K562 (cell line): ENCODE measurements around the gene IL27RA. TPM values are rescaled to one million over a fixed set of nuclear protein-coding genes. Genes with fewer than 3 reads are reported as not detected.

Source experiments
- CAMTA2 ChIP-seq: fragments of 250-450 bp; sonication (Bioruptor Pico); conservative IDR thresholded peaks from 2 replicates; pipeline ENCODE4 v1.5.1; 2022
- CHD1 ChIP-seq: fragments of 200-600 bp; sonication (generic); IDR thresholded peaks from one replicate; pipeline ENCODE4 v1.6.1; 2012; ENCODE audit warnings: mild to moderate bottlenecking, moderate library complexity, low read length, inconsistent platforms
- FIP1L1 ChIP-seq: fragments of 200-400 bp; formaldehyde crosslinking; IDR thresholded peaks from 2 replicates; pipeline ENCODE4 v1.6.1; 2018; ENCODE audit warnings: mild to moderate bottlenecking, low read depth, low read length; ENCODE audit not compliant: poor library complexity, severe bottlenecking
- IRF1 ChIP-seq: sonication (generic); formaldehyde crosslinking; IDR thresholded peaks from 2 replicates; pipeline ENCODE4 v1.8.0; 2022; ENCODE audit warnings: missing genetic modification reagents, mild to moderate bottlenecking, borderline replicate concordance
- PHF20 ChIP-seq: fragments of 450-650 bp; IDR thresholded peaks from 2 replicates; pipeline ENCODE4 v1.6.1; 2018; ENCODE audit not compliant: partially characterized antibody
- SMC3 ChIP-seq: conservative IDR thresholded peaks from 2 replicates; pipeline ENCODE4 v1.6.1; 2011; ENCODE audit warnings: low read depth, low read length, improper control_type of control experiment; ENCODE audit not compliant: insufficient read depth
- TBL1XR1 ChIP-seq, 2 experiments: IDR thresholded peaks; 2 replicates each; pipeline ENCODE4 v1.6.1; 2012; ENCODE audit warnings: improper control_type of control experiment in 2 of 2, low read length in 2 of 2, mild to moderate bottlenecking in 1 of 2
- ZBTB1 ChIP-seq: sonication (generic); formaldehyde crosslinking; IDR thresholded peaks from 2 replicates; pipeline ENCODE4 v1.8.1; 2023; ENCODE audit warnings: missing genetic modification reagents, low read depth, mild to moderate bottlenecking, borderline replicate concordance
- ZBTB12 ChIP-seq: fragments of 250-450 bp; sonication (Bioruptor Pico); IDR thresholded peaks from 2 replicates; pipeline ENCODE4 v1.4.0; 2020
- ZFP36 ChIP-seq: fragments of 150-350 bp; IDR thresholded peaks from 2 replicates; pipeline ENCODE4 v1.6.1; 2018; ENCODE audit warnings: low read length, low read depth; ENCODE audit not compliant: partially characterized antibody
- ZFX ChIP-seq: sonication (generic); formaldehyde crosslinking; IDR thresholded peaks from 2 replicates; pipeline ENCODE4 v1.8.0; 2022; ENCODE audit warnings: mild to moderate bottlenecking, missing genetic modification reagents, moderate library complexity
- ZNF124 ChIP-seq: sonication (generic); formaldehyde crosslinking; IDR thresholded peaks from 2 replicates; pipeline ENCODE4 v1.8.1; 2022; ENCODE audit warnings: missing genetic modification reagents
- ZNF24 ChIP-seq: fragments of 450-650 bp; IDR thresholded peaks from 2 replicates; pipeline ENCODE4 v1.6.1; 2016
- ZNF263 ChIP-seq: sonication (generic); formaldehyde crosslinking; IDR thresholded peaks from 2 replicates; pipeline ENCODE4 v1.8.0; 2022; ENCODE audit warnings: mild to moderate bottlenecking, missing genetic modification reagents, borderline replicate concordance
- ZNF280B ChIP-seq: fragments of 250-450 bp; sonication (Bioruptor Pico); IDR thresholded peaks from 2 replicates; pipeline ENCODE4 v1.5.1; 2021; ENCODE audit warnings: mild to moderate bottlenecking
- ZNF354B ChIP-seq: fragments of 250-450 bp; sonication (Bioruptor Pico); IDR thresholded peaks from 2 replicates; pipeline ENCODE4 v1.4.0; 2020
- ZNF609 ChIP-seq: sonication (generic); formaldehyde crosslinking; IDR thresholded peaks from 2 replicates; pipeline ENCODE4 v1.8.1; 2023; ENCODE audit warnings: missing genetic modification reagents, mild to moderate bottlenecking, borderline replicate concordance
- ZNF75A ChIP-seq: fragments of 450-650 bp; formaldehyde crosslinking; IDR thresholded peaks from 2 replicates; pipeline ENCODE4 v1.4.0; 2020; ENCODE audit warnings: mild to moderate bottlenecking
- ZNF76 ChIP-seq: fragments of 250-450 bp; sonication (Bioruptor Pico); IDR thresholded peaks from 2 replicates; pipeline ENCODE4 v1.4.0; 2020; ENCODE audit warnings: mild to moderate bottlenecking, moderate library complexity, borderline replicate concordance
- polyA plus RNA-seq, 8 experiments: library from polyadenylated mRNA; depleted of rRNA in 4 of 8; stranded (reverse) in 5 of 8; unstranded in 3 of 8; fragments of >200 nt; fragmentation: Nextera tagmentation in 2 of 8; fragmentation: Illumina TruSeq in 1 of 8; extraction: Ambion mirVana in 2 of 8; extraction: Trizol in 1 of 8; gene quantifications; 2 replicates each; pipeline versions ENCODE4 v1.2.1 to v1.2.3, GENCODE V29; 2011 to 2014; ENCODE audit warnings: inconsistent platforms in 1 of 8, missing spikeins in 1 of 8
- total RNA-seq, 7 experiments: library from RNA; depleted of rRNA in 6 of 7; stranded (reverse); fragments of >200 nt in 6 of 7; fragmentation: Illumina TruSeq in 2 of 7; extraction: Trizol in 2 of 7; gene quantifications; 2 replicates each; pipeline versions ENCODE4 v1.2.1 to v1.2.3, GENCODE V29; 2011 to 2021; ENCODE audit warnings: low replicate concordance in 1 of 7

Gene IL27RA
- total and polyA plus RNA-seq, 9 of the 15 experiments (the other 6 are each of a cell fraction or from before 2014, with no cell fraction given), result 1.9 to 15.9 (median 12.0) TPM

- peak; percentile 90; the same call in 1 of the 2 replicates for TF ChIP-seq ZNF609
- TF ChIP-seq TBL1XR1 (IDR thresholded peaks at IDR 0.05; ENCODE audit: low read length in 2 of 2), result peak; percentile 88 to 97
- TF ChIP-seq ZNF263, result peak; percentile 81
- no peak for TF ChIP-seq ZNF280B (CRISPR knock-in tag)
- peak; percentile 77 for TF ChIP-seq ZFP36
- TF ChIP-seq CHD1, result peak; percentile 59
- peak; percentile 87 for TF ChIP-seq ZFX
- TF ChIP-seq PHF20, result peak; percentile 75
- 0 out of 2 replicates have a peak, but pooled peaks have one; percentile 75 for TF ChIP-seq ZNF76
- TF ChIP-seq ZBTB1 (CRISPR knock-in tag), result peak; percentile 99
- TF ChIP-seq ZNF124, result no peak
- no peak for TF ChIP-seq IRF1 (CRISPR knock-in tag)
- 0 out of 2 replicates have a peak, but pooled peaks have one; percentile 15 for TF ChIP-seq SMC3
- TF ChIP-seq FIP1L1, result peak; percentile 84
- no peak for TF ChIP-seq ZNF75A (CRISPR knock-in tag)
- peak; percentile 71 for TF ChIP-seq ZNF24
- peak; percentile 97 for TF ChIP-seq ZBTB12
- 0 out of 2 replicates have a peak, but pooled peaks have one; percentile 32 for TF ChIP-seq CAMTA2 (CRISPR knock-in tag)
- no peak for TF ChIP-seq ZNF354B
Measured at GRCh38 chr19:14006766-14007562, 24.6 kb upstream of the IL27RA start (continued).
